ENCODE results near the gene AHNAK.
A peak's percentile ranks its signal among the peaks of the same experiment; 100 is the strongest.

AHNAK gene

DNA sequence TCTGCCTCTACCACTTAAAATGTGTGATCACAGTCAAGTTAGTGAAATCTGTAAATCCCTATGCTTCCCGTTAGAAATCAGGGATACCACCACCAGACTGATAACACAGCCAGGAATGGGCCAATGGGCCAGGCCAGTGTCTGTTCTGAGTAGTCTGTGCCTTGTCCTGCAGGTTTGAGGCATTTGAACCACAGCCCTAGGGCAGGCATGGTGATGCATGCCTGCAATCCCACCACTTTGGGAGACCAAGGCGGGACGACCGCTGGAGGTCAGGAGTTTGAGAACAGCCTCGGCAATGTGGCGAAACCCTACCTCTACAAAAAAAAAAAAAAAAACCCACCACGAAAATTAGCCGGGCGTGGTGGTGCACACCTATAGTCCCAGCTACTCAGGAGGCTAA lies 12.1 kb upstream of the AHNAK start:
- no peaks in the 10 kb centered on the region for H3K27me3 ChIP-seq (replicated peaks in 2 of 5; ENCODE audit: control insufficient read depth in 4 of 5, insufficient read depth in 5 of 5, low read length in 4 of 5)
- H3K36me3 ChIP-seq (ENCODE audit: control insufficient read depth in 4 of 4, insufficient read depth in 4 of 4, low read length in 3 of 4): peaks cover 12 to 47% (median 30%) of the 10 kb centered on the region in 4 experiments
- POLR2A ChIA-PET: interaction anchor here (1.3 kb wide), 1 partner anchor 12 kb away, joined by 5 read pairs; the partner anchor contains the start of gene AHNAK
- 83% methylated on average over 1 of the region's 9 CpGs for WGBS (ENCODE audit: insufficient coverage)
- no peak for DNase-seq
- H3K4me3 ChIP-seq (ENCODE audit: control insufficient read depth in 1 of 7, extremely low read depth in 1 of 7, insufficient read depth in 4 of 7, low read depth in 2 of 7, low read length in 6 of 7): no peak overlapping the region
- peak overlapping the region in 1 of 2 experiments; percentile 97 for H3K27ac ChIP-seq (ENCODE audit: insufficient read depth in 1 of 2, low read depth in 1 of 2, low read length in 2 of 2, poor library complexity in 1 of 2, severe bottlenecking in 2 of 2)
- CTCF ChIA-PET: interaction anchor here (0.8 to 19.4 kb wide), 8 partner anchors 9 to 164 kb away, joined by 3 to 283 read pairs (median 6); partner anchors contain the start of gene AHNAK
- no peaks in the 10 kb centered on the region for H3K9me3 ChIP-seq (ENCODE audit: control extremely low read depth in 1 of 5, control insufficient read depth in 4 of 5, insufficient read depth in 2 of 5, low read depth in 1 of 5, low read length in 4 of 5)
- peaks cover 17 to 70% (median 66%) of the 10 kb centered on the region in 4 experiments for H3K4me1 ChIP-seq (ENCODE audit: control extremely low read depth in 1 of 4, control insufficient read depth in 4 of 4, insufficient read depth in 4 of 4, low read length in 3 of 4)

DNA sequence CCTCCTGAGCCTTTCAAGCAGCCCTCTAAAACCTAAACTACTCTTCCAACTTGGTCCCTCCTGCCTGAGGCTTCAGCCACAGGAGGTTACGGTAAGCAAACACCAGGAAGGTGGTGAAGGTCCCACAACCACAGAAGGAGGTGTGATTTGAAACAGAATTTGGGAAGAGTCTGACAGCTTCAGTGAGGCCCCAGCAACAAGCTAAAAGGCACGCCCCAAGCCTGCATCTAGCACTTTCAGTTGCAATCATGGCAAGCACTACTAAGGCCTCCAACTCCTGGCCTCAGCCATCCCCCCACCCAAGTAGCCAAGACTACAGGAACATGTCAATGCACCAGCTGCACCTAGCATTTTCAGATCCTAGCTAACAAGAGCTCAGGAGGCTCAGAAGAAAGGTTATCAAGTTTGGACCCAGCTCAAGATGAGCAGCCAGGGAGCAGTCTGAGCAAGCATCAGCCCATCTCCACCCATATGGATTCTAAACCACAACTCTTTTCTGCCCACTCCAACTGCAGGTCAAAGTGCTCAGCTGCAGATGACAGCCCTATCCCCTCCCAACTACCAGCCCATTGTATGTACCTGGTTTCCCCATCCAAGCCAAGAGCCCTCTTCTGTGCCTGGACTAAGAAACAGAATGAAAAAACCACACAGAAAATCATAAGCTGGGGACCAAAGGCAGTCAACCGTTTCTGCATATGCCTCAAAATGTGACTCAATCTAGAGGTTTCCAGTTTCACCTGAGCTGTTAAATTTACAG lies 10.4 kb upstream of the AHNAK start:
- Histone ChIP-seq H3K36me3 (ENCODE audit: control insufficient read depth in 4 of 4, insufficient read depth in 4 of 4, low read length in 3 of 4) (peaks cover 9 to 34% (median 23%) of the 10 kb centered on the region in 4 experiments), H3K27me3 (replicated peaks in 2 of 5; ENCODE audit: control insufficient read depth in 4 of 5, insufficient read depth in 5 of 5, low read length in 4 of 5) (no peaks in the 10 kb centered on the region), H3K4me3 (ENCODE audit: control insufficient read depth in 1 of 7, extremely low read depth in 1 of 7, insufficient read depth in 4 of 7, low read depth in 2 of 7, low read length in 6 of 7) (peak overlapping the region in 5 of 7 experiments; percentile 37 to 70 (median 53)), H3K4me1 (ENCODE audit: control extremely low read depth in 1 of 4, control insufficient read depth in 4 of 4, insufficient read depth in 4 of 4, low read length in 3 of 4) (peaks cover 21 to 86% (median 82%) of the 10 kb centered on the region in 4 experiments), H3K9me3 (ENCODE audit: control extremely low read depth in 1 of 5, control insufficient read depth in 4 of 5, insufficient read depth in 2 of 5, low read depth in 1 of 5, low read length in 4 of 5) (no peaks in the 10 kb centered on the region), H3K27ac (ENCODE audit: insufficient read depth in 1 of 2, low read depth in 1 of 2, low read length in 2 of 2, poor library complexity in 1 of 2, severe bottlenecking in 2 of 2) (peak overlapping the region; percentile 96 to 97)
- DNase-seq: no peak
- ChIA-PET CTCF (interaction anchor here (0.6 to 19.4 kb wide), 10 partner anchors 9 to 536 kb away, joined by 3 to 283 read pairs (median 4); partner anchors contain the start of genes AHNAK and TUT1), POLR2A (interaction anchor here (0.9 to 1.0 kb wide), 4 partner anchors 9 to 325 kb away, joined by 3 to 4 read pairs (median 3); partner anchors contain the start of gene TUT1)
- 14% methylated on average over 2 of the region's 3 CpGs for WGBS (ENCODE audit: insufficient coverage)

DNA sequence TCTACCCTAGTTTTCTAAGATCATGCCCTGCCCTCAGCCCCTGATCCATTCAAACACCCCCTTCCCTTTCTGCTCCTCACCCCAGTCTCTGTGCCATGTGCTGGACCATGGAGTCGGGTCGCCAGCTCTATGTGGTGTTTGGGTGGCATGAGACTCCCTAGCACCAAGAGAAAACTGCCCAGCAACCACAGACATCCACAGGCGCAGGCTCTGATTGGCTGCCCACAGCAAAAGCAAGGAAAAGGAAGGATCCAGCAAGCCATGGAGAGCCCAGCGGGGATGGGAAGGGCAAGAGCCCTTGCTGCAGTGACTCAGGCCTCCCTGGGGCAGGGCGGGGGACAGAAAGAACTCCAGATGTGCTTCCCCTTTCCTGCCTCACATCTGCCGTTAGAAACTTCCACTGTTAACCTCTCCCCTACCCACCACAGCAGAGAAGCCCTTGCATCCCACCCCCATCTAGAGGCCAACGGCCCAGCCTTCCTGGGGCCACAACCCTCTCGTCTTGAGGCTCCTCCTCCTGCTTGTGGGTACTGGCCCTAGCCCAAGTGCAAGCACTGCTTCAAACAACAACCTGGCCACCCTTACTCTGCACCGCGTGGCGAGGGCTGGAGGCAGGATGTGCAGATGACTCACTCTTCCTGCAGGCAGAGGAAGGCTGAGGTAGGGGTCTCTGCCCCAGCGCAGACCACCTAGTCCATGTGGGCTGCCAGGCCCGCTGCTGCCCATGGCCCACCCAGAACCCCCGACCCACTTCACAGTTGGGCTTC lies 9.7 kb upstream of the AHNAK start:
- CTCF ChIA-PET: interaction anchor here (0.9 to 19.4 kb wide), 8 partner anchors 9 to 164 kb away, joined by 3 to 283 read pairs (median 8); partner anchors contain the start of genes AHNAK and TUT1
- H3K4me3 ChIP-seq (ENCODE audit: control insufficient read depth in 1 of 7, extremely low read depth in 1 of 7, insufficient read depth in 4 of 7, low read depth in 2 of 7, low read length in 6 of 7): peak overlapping the region in 6 of 7 experiments; percentile 4 to 70 (median 52)

DNA sequence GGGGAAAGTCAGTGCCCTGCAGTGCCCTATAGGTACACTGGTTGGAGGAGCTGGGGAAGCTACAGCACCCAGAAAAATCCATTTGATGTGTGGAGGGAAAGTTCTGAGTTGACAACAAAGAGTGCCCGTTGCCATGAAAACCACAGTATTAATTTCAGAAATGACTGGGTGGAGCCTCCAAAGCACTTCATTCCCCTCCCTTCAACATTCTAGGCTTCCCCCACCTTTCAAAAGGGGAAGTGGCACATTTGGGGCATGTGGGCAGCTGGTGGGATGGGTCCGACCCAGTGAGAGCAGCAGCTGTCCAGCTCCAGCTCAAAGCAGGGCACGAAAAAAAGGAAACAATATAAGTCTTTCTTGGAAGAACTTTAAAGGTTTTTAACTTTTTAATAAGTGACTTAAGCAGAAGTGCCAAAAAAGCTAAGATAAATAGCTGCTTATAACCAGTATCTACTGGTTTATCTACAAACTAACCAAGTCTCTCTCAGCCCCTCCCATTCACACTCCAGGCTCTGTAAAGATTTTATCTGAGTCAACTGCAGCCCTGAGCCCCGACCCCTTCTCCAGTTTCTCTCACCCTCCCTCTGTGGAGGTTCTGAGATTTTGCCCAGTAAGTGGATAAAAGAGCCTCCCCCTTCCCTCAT lies 9.0 kb upstream of the AHNAK start:
- peak; percentile 91 to 97 (median 96) for DNase-seq
- 0% methylated on average over 3 of the region's 4 CpGs for WGBS (ENCODE audit: insufficient coverage)
- Histone ChIP-seq H3K4me1 (ENCODE audit: control extremely low read depth in 1 of 4, control insufficient read depth in 4 of 4, insufficient read depth in 4 of 4, low read length in 3 of 4) (peaks cover 19 to 94% (median 92%) of the 10 kb centered on the region in 4 experiments), H3K36me3 (ENCODE audit: control insufficient read depth in 4 of 4, insufficient read depth in 4 of 4, low read length in 3 of 4) (peaks cover 7 to 24% (median 17%) of the 10 kb centered on the region in 4 experiments), H3K27me3 (replicated peaks in 2 of 5; ENCODE audit: control insufficient read depth in 4 of 5, insufficient read depth in 5 of 5, low read length in 4 of 5) (no peaks in the 10 kb centered on the region), H3K27ac (ENCODE audit: insufficient read depth in 1 of 2, low read depth in 1 of 2, low read length in 2 of 2, poor library complexity in 1 of 2, severe bottlenecking in 2 of 2) (peak overlapping the region; percentile 96 to 97), H3K9me3 (ENCODE audit: control extremely low read depth in 1 of 5, control insufficient read depth in 4 of 5, insufficient read depth in 2 of 5, low read depth in 1 of 5, low read length in 4 of 5) (no peaks in the 10 kb centered on the region), H3K4me3 (ENCODE audit: control insufficient read depth in 1 of 7, extremely low read depth in 1 of 7, insufficient read depth in 4 of 7, low read depth in 2 of 7, low read length in 6 of 7) (peak overlapping the region in 5 of 7 experiments; percentile 37 to 70 (median 53))
- POLR2A ChIA-PET: interaction anchor here (1.2 to 2.3 kb wide), 3 partner anchors 9 to 109 kb away, joined by 4 to 10 read pairs (median 4); partner anchors contain the start of genes AHNAK, C11orf98 and CSKMT
- CTCF ChIA-PET: interaction anchor here (0.7 to 19.4 kb wide), 6 partner anchors 9 to 160 kb away, joined by 3 to 283 read pairs (median 8); partner anchors contain the start of gene AHNAK

More for the DNA sequence above, 9.7 kb upstream of the AHNAK start:
- peaks cover 23 to 93% (median 89%) of the 10 kb centered on the region in 4 experiments for H3K4me1 ChIP-seq (ENCODE audit: control extremely low read depth in 1 of 4, control insufficient read depth in 4 of 4, insufficient read depth in 4 of 4, low read length in 3 of 4)
- H3K9me3 ChIP-seq (ENCODE audit: control extremely low read depth in 1 of 5, control insufficient read depth in 4 of 5, insufficient read depth in 2 of 5, low read depth in 1 of 5, low read length in 4 of 5): no peaks in the 10 kb centered on the region
- POLR2A ChIA-PET: interaction anchor here (0.9 to 2.3 kb wide), 7 partner anchors 9 to 325 kb away, joined by 3 to 10 read pairs (median 4); partner anchors contain the start of genes AHNAK, C11orf98, CSKMT and TUT1
- 0% methylated on average over 9 of the region's 14 CpGs for WGBS (ENCODE audit: insufficient coverage)
- peaks cover 7 to 28% (median 20%) of the 10 kb centered on the region in 4 experiments for H3K36me3 ChIP-seq (ENCODE audit: control insufficient read depth in 4 of 4, insufficient read depth in 4 of 4, low read length in 3 of 4)
- peak; percentile 93 to 99 (median 98) for DNase-seq
- H3K27me3 ChIP-seq (replicated peaks in 2 of 5; ENCODE audit: control insufficient read depth in 4 of 5, insufficient read depth in 5 of 5, low read length in 4 of 5): no peaks in the 10 kb centered on the region
- peak overlapping the region; percentile 96 to 97 for H3K27ac ChIP-seq (ENCODE audit: insufficient read depth in 1 of 2, low read depth in 1 of 2, low read length in 2 of 2, poor library complexity in 1 of 2, severe bottlenecking in 2 of 2)

DNA sequence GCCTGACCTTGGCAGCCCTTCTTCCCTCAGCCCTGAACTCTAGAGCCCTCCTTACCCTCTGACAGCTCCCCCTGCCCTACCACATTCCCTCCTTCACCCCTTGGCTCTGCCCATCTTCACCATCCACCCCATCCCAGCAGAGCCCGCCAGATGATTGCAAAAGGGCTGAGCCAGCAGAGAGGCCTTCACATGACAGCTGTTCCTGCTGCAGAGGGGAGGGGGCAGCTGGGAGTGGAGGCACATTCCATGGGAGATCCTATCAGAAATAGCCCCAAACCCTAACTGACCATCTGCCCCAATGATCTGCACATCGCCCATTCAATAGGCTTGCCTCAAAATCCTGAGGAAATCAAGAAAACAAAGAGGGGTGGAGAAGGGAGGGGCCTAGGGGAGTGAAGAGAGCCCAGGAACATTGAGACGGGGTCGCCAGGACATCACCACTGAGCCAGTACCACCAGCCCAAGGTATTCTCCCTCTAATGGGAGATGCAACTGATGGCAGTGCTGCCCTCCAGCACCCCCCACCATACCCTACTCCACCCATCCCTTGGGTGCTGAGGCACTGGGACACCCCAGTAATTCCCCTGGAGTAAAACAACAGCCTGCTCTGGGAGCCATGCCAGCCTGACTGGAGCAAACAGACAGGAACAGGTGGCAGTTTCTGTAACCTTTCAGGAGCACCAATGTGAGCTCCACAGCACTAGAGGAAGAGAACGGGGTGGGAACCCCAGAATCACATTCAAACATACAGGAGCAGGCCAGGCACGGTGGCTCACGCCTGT lies 8.0 kb upstream of the AHNAK start:
- H3K27ac ChIP-seq (ENCODE audit: insufficient read depth in 1 of 2, low read depth in 1 of 2, low read length in 2 of 2, poor library complexity in 1 of 2, severe bottlenecking in 2 of 2): peak overlapping the region; percentile 96 to 97
- 92% methylated on average over 3 of the region's 7 CpGs for WGBS (ENCODE audit: insufficient coverage)
- ChIA-PET POLR2A (interaction anchor here (1.2 to 2.3 kb wide), 3 partner anchors 8 to 110 kb away, joined by 4 to 10 read pairs (median 4); partner anchors contain the start of genes AHNAK, C11orf98 and CSKMT), CTCF (interaction anchor here (0.7 to 19.4 kb wide), 8 partner anchors 10 to 160 kb away, joined by 3 to 283 read pairs (median 4); partner anchors contain the start of gene AHNAK)
- DNase-seq: no peak
- peaks cover 19 to 97% (median 86%) of the 10 kb centered on the region in 4 experiments for H3K4me1 ChIP-seq (ENCODE audit: control extremely low read depth in 1 of 4, control insufficient read depth in 4 of 4, insufficient read depth in 4 of 4, low read length in 3 of 4)
- H3K36me3 ChIP-seq (ENCODE audit: control insufficient read depth in 4 of 4, insufficient read depth in 4 of 4, low read length in 3 of 4): peaks cover 5 to 14% (median 9%) of the 10 kb centered on the region in 4 experiments
- H3K27me3 ChIP-seq (replicated peaks in 2 of 5; ENCODE audit: control insufficient read depth in 4 of 5, insufficient read depth in 5 of 5, low read length in 4 of 5): no peaks in the 10 kb centered on the region
- H3K9me3 ChIP-seq (ENCODE audit: control extremely low read depth in 1 of 5, control insufficient read depth in 4 of 5, insufficient read depth in 2 of 5, low read depth in 1 of 5, low read length in 4 of 5): no peaks in the 10 kb centered on the region
- peak overlapping the region in 3 of 7 experiments; percentile 8 to 69 (median 66) for H3K4me3 ChIP-seq (ENCODE audit: control insufficient read depth in 1 of 7, extremely low read depth in 1 of 7, insufficient read depth in 4 of 7, low read depth in 2 of 7, low read length in 6 of 7)

Measured in common myeloid progenitor, CD34-positive (primary cell).